ENCODE data around the gene DLG1. TPM values are rescaled to one million over a fixed set of nuclear protein-coding genes. Genes with fewer than 3 reads are reported as not detected.

DLG1 gene
- polyA plus RNA-seq, 4 donors, result 68.7 to 98.7 (median 88.6) TPM

DNA sequence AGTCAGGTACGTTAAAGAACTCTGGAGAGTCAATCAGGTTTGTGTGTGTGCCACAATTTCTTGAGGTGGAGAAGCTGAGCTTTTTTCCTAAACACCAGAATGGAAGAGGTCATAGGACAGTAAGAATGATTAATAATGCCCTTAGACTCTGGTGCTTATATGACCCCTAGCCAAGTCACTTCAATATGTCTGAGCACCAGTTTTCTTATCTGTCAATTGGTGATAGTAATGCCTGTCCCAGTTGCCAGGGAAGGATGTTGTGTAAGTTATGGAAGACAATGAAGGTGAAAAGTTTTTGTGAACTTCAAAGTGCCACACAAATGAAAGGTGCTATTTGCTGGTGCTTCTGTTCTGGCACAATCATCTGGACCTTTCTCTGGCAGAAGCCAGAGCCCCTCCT lies 22.2 kb upstream of the DLG1 start:
- DNase-seq (ENCODE audit: low read depth in 4 of 4, low spot score in 3 of 4), result no peak

- no peak for DNase-seq (ENCODE audit: low read depth in 4 of 4, low spot score in 3 of 4)
Observed at GRCh38 chr3:197317250-197317963, 19.0 kb upstream of the DLG1 start.

DNA sequence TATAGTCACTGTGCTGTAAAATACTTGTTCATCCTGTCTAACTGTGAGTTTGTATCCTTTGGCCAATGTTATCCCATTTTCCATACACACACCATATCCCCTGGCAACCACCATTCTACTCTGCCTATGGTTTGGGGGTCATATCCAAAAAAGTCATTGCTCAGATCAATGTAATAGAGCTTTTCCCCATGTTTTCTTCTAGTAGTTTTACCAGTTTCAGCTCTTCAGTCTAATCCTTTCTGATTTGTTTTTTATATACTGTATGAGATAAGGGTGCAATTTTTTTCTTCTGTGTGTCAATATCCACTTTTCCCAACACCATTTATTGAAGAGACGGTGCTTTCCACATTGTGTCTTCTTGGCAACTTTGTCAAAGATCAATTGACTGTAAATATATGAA lies 14.0 kb upstream of the DLG1 start:
- DNase-seq (ENCODE audit: low read depth in 4 of 4, low spot score in 3 of 4), result no peak

- no peak for DNase-seq (ENCODE audit: low read depth in 4 of 4, low spot score in 3 of 4)
Observed at GRCh38 chr3:197311591-197311990, 13.2 kb upstream of the DLG1 start.

DNA sequence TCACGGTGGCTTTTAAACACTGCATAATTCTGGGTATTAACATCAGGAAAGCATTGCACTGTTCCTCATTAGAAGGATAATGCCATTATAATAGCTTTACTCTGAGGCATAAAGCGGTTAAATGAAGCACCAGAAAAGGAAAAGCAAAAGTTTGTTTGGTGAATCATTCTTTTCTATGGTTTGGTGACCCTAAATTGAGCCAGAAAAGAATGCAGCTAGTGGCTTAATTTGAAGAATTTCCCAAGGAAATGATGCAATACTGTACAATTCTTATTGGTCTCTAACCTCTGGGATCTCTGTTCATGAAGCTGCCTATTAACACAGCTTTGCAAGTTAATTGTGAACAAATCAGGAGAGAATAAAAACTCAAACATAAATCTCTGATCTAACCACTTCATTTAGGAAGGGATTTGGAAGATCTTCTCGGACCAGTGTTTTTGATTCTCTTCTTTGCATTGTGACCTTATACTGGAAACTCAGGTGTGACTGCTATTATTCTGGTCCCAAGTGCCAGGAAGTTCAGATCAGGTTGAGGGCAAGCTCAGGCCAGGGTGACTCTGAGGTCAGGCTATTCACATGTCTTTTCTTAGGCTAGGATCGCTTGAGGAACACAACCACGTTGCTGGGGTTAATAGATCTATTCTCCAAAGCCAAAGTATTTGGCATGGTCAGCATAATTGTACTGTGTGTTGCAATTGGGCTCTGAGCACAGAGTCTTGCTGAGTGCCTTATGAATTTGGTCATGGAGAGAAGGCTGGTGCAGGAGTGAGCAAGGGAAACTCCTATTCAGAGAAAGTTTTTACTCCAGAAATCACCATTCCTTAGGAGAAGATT lies 11.3 kb upstream of the DLG1 start:
- no peak for DNase-seq (ENCODE audit: low read depth in 4 of 4, low spot score in 3 of 4)

GRCh38 chr3:197308591-197308990 lies 10.2 kb upstream of the DLG1 start:
- no peak for DNase-seq (ENCODE audit: low read depth in 4 of 4, low spot score in 3 of 4)

GRCh38 chr3:197306374-197307086 lies 8.1 kb upstream of the DLG1 start:
- no peak for DNase-seq (ENCODE audit: low read depth in 4 of 4, low spot score in 3 of 4)

DNA sequence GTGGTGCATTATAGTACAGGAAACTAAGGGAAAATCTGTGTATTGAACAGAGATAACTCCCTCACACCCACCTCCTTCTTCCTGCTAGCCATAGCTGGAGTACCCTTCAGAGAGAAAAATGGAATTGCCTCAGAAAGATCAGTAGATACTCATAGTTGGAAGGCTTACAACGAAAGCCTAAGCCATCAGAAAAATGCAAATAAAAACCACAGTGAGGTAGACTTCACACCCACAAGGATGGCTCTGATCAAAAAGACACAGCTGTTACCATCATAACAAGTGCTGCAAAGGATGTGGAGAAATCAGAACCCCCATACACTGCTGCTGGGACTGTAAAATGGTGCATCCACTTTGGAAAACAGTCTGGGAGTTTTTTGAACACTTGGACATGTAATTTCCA lies 7.4 kb upstream of the DLG1 start:
- DNase-seq (ENCODE audit: low read depth in 4 of 4, low spot score in 3 of 4), result no peak

GRCh38 chr3:197303452-197303851 lies 5.0 kb upstream of the DLG1 start:
- DNase-seq (ENCODE audit: low read depth in 4 of 4, low spot score in 3 of 4), result no peak

- no peak for DNase-seq (ENCODE audit: low read depth in 4 of 4, low spot score in 3 of 4)
Observed at GRCh38 chr3:197302696-197303341, 4.4 kb upstream of the DLG1 start.

DNA sequence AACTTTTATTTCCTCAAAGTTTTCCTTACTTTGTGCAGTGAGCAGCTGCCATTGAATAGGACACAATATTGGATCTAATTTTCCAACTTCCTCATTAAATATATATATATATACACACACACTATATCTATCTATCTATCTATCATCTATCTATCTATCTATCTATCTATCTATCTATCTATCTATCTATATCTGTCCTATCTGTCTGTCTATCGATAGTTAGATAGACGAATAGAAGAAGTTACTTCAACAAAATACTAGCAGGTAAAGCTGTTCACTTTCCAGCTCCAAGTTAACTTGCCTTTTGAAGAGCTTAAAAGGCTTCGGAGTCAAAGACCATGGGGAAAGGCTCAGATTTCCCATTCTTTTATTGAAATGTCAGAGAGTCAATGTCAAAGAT lies 3.6 kb upstream of the DLG1 start:
- DNase-seq (ENCODE audit: low read depth in 4 of 4, low spot score in 3 of 4), result no peak

DNA sequence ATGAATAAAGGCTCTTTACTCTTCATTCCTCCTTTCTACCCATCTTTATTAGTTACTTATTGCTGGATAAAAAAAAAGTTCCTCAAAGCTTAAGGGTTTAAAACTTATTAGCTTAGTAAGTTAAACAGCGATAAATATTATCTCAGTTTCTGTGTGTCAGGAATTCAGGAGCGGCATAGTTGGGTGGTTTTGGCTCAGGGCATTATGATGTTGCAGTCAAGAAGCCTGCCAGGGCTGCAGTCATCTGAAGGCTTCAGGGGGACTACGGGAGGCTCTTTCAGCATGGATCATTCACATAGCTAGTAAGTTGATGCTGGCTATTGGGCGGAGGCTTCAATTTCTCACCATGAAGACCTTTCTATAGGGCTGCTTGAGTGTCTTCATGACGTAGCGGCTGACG lies 1.9 kb upstream of the DLG1 start:
- no peak for DNase-seq (ENCODE audit: low read depth in 4 of 4, low spot score in 3 of 4)

- no peak for DNase-seq (ENCODE audit: low read depth in 4 of 4, low spot score in 3 of 4)
Observed at GRCh38 chr3:197298945-197299854, 788 bp upstream of the DLG1 start.

- DNase-seq (ENCODE audit: low read depth in 4 of 4, low spot score in 3 of 4), result peak; percentile 63 to 80 (median 74)
Observed at GRCh38 chr3:197297476-197298340, 704 bp downstream of the DLG1 start.

DNA sequence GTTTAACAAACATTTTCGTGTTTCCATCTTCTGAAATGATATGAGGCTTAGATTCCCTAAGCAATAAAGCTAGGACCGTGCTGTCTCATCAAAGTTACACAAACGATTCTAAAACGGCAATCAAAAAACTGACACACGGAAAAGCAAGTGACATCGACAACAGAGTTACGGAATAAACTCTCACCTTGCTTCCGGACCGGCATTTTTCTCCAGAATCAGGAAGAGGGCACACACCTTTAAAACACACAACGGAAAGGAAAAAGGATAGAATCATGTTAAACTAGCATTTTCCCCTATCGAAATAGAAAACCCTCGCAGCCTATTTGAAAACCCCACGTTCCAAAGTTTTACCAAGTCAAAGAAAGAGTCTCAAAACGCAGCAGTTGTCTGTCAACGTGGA lies 1.4 kb downstream of the DLG1 start:
- no peak for DNase-seq (ENCODE audit: low read depth in 4 of 4, low spot score in 3 of 4)

GRCh38 chr3:197296545-197296944 lies 1.9 kb downstream of the DLG1 start:
- no peak for DNase-seq (ENCODE audit: low read depth in 4 of 4, low spot score in 3 of 4)

DNA sequence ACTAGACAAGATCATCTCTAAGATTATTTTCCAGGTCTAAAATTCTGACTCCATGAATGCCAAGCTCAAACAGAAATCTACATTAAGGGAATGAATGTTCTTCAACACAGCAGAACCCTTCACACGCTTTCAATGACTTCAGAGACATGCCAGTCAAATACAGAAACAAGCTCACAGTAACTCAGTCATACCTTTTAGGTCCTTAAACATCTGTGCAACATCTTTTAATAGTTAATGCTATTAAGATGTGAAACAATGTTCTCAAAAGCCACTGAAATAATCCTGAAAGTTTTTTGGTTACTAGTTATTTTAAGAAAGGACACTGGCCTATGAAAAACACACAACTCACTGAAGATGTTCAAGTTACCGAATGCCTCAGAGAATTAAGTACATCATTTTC lies 2.5 kb downstream of the DLG1 start:
- DNase-seq (ENCODE audit: low read depth in 4 of 4, low spot score in 3 of 4), result no peak

DNA sequence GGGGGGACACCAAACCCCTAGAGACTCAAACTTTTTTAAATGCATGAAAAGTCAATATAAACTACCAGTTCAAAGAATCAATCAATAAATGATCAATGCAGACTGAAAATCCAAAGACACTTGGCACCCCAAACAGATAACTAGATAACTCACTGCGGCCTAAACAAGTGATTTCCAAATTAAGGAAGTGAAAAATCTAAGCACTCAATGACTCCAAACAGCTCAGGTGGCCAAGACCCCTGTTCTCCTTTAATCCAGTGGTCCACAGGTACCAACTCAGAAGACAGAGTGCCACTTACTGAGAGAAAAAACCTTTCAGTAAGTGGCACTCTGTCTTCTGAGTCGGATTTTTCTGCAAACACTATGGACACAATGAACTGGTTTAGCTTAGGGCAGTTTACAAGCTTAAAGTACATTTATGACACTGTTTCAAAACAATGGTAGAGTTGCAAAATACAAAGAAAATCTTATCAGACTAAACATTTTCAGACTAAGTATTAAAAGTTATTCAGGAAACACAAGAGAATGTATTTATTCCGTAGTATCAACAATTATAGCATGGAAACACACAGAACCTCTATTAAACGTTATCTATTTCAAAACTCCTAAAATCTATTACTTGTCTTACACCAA lies 4.7 kb downstream of the DLG1 start:
- DNase-seq (ENCODE audit: low read depth in 4 of 4, low spot score in 3 of 4), result no peak

GRCh38 chr3:197292648-197293047 lies 5.8 kb downstream of the DLG1 start:
- no peak for DNase-seq (ENCODE audit: low read depth in 4 of 4, low spot score in 3 of 4)
